G401 (cell line): ENCODE data around the gene KCNN3. TPM values are rescaled to one million over a fixed set of nuclear protein-coding genes. Genes with fewer than 3 reads are reported as not detected.

ENCODE experiments used
- DNase-seq: peaks from one replicate; pipeline ENCODE4 v3.0.0-alpha.2; 2015; ENCODE audit warnings: low spot score
- in situ Hi-C: cut with HindIII; loops from 2 replicates; pipeline ENCODE4 v1.10.0; 2016; ENCODE audit warnings: low sequenced_read_pairs, mixed read lengths
- total RNA-seq: library from RNA; depleted of rRNA; stranded (reverse); fragments of >200 nt; shearing (Covaris generic); gene quantifications from 2 replicates; pipeline ENCODE4 v1.2.3, GENCODE V29; 2014

KCNN3 gene
- total RNA-seq, 1 experiment from 2014 or later, result 0.64 TPM

DNA sequence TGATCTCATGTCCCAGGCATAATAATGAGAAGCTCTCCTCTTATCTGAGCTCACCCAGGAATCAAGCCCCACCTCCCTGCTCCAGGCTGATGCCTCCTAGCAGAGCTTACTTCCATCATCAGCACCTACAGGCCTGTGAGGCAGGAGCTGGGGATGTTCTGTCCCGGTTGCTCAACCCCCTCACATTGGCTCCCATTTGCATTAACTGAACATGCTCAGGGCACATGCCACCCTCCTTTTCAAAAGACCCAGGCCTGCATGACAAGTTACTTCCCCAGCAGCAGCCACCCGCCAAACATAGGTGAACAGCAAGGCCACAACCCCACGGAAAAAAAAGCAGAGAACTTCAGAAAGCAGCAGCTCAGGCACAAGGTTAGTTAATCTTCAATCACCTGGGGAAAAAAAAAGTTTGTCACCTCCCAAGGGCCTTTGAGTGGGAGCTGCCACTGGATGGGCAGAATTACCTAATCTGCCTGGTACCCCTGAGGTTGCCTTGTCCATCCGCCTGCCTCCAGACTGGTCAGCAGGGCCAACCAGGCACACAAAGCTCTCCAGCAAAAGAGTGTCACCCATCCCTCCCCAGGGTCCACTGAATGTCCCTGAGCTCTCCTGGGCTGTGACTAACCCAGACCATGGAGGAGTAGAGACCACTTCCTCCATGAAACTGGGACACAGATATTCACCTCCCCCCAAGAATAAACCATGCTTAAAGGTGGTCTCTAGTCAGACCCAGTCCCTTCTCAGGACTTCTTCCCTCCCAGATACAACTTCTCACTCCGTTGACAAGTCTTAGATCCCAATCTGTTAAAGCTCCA lies 4.4 kb downstream of the KCNN3 start:
- DNase-seq, result no peak
- in situ Hi-C loops, result no loop called here

DNA sequence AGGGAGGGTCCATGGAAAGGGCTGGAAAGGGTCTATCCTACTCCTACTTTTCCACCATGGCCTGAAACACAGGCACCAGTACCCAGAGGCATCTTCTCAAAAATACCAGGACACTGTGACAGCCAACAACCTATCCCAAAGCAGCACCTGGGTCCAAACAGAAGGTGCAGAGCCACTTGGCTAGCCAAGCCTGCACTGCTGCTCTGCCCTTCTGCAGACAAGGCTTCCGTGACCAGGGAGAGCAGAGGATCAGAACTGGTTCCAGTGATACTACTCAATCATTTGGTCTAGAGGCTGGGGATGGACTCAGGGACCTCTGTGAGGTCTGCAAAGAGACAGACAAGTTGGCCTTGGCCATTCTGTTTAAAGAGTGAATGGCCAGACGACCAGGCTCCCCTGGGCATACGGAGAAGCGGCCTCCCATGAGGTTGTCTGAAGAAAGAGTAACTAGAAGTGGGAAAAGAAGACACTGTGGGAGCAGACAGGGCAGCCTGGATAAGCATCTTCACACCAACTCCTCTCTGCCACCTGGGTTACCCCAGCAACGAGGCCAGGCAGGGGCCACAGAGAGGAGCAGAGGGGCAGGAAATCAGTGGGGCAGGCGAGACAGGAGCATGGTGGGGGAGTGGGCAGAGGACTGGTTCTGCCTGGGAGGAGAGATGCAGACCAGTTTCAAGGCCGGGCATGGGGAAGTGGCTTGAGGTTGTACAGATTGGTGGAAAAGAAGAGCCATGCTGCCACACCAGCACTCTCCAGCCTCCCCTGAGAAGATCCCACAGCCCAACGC lies 5.7 kb downstream of the KCNN3 start:
- in situ Hi-C loops, result no loop called here
- DNase-seq, result no peak

GRCh38 chr1:154863315-154864174 lies 6.5 kb downstream of the KCNN3 start:
- in situ Hi-C loops, result no loop called here
- DNase-seq, result no peak

DNA sequence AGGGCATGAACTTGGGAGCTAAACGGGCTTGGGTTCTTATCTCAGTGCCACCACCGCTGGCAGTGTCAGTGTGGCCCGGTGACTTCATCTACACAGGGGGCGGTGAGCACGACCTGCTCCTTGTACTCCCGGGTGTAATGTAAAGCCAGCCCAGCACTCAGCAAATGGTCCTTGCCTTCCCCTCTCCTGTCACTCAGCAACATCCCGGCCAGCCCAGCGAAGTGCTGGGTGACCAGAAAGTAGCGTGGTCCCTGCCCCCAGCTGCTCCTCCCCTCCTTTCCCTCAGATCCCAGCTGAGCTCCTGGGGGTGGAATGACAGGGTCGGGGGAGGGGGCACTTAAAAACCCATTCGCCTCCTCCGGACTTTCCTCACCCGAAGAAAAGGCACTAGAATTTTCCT lies 7.2 kb downstream of the KCNN3 start:
- in situ Hi-C loops, result no loop called here
- no peak for DNase-seq

DNA sequence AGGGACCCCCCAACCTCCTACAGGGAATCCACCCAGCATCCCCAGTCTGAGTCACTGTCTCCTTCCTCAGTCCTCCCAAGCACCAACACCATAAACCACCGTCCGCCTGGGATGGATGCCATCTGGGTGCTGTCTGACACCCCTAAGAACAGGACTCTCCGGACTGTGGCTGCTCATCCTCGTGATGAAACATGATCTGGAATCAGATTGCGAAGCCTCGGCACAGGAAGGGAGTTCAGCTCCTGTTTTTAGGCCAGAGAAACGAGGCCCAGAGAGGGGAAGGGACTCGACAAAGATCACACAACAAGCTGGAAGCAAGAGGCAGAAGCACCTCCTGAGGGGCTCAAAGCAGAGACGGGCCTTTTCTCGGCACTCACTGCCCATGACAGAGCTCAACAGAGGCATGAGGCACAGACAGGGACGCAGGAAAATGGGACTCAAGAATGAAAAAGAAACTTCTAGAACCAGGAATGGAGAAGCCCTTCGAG lies 8.4 kb downstream of the KCNN3 start:
- no peak for DNase-seq
- in situ Hi-C loops, result no loop called here

DNA sequence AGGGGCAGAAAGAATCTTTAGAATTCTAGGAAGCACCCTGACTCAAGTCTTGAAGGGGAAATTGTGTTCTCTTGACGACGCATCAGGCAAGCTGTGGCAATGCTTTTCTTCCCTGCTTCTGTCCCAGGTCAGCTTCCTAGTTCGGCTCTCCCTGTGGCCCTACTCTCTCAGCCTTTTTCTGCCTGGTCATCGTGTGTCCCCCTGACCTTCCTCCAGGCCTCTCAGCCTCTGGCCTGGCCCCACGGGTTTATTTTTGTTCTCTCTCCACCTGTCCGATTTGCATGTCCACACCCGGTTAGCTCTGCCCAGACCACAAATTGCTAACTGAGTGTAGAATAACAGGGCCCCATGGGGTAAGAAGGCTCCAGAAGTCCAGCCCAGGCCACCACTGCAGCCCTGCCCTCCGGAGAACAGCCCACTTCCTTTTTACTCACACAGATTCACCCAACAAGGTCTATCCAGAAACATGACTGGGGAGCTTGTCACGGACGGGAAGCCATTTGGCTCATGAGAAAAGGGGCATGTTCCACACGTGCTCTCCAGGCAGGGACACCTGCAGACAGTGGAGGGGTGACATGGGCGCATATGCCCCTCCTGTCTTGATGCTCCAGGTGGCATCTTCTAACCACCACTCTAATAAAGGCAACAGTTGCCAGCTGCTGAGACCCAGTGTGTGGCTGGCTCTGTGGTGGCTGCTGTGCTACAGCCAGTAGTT lies 9.8 kb downstream of the KCNN3 start:
- no peak for DNase-seq
- in situ Hi-C loops, result no loop called here

DNA sequence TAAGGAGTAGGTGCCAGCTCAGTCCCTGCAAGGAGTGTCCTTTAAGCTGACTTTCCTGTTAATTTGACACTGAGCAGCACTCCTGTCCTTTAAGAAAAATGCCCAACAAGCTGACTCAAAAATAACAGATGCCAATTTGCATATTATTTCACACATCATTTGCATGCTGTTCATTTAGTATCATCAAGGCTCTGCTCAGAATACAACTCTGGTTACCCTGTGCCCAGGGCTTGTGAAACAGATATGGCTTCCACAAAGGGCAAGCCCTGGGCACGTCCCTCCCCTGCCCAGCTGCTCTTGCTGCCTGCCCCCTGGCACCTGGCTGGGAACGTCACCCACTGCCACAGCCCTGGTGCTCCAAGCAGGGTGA lies 10.3 kb downstream of the KCNN3 start:
- in situ Hi-C loops, result no loop called here
- DNase-seq, result no peak

DNA sequence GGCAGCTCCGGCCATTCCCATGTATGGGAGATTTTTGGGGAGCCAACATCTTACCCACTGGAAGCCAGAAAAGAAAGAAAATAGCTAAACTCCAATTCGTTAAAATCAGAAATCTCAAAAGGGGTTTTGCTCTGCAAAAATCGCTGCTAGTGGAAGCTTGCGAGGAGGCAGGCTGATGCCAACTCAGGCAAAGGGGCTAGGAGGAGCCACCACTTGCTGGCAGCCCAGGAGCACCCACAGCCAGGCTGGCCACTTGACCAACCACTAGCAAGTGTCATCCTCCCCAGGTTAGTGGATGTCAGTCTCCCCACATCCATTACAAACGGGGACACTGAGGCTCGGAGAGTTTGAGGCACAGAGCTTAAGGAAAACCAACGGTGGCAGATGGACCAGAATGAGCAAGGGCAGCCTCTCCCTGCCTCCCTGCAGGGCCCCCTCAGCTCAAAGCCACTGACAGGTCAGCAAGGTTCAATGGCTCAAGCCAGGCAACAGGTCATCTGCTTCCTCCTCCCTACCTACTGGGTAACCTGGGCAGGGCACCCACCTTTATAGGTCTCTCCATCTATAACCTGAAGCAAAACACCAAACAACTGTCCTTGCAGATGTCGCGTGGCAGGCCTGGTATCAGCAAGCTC lies 10.8 kb downstream of the KCNN3 start:
- in situ Hi-C loops, result no loop called here
- no peak for DNase-seq

DNA sequence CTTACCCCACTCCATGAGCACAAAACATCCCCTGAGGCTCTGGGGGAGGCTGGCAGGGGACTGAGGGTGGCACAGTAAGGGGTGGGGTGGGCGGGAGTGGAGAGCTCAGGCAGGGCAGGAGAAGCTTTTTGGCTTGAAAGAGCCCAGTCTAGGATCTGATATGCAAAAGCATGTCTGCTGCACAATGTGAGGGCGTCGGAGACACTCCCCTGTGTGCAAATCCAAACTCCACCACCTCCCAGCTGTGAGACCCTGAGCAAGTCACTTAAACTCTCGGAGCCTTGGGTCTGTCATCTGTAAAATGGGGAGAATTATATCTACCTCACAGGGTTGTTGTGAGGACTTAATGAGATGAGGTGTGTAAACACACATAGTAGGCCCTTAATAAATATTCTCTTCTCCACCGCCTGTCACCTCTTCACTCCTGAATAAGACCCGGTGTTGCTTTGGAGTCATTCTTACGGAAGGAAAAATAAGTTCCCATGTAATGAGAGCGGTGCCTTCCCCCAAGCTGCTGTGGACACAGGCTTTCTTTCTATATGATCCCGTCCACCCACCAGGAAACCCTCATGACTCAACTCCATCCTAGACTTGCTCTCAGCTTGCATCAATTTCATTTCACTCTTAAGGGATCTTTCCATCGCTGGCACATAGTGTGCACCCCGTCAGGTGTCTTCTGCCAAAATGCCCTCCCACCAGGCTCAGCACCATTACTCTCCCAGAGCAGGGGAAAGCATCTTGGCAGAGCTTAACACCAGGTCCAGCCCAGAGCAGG lies 12.5 kb downstream of the KCNN3 start:
- no peak for DNase-seq
- in situ Hi-C loops, result no loop called here

DNA sequence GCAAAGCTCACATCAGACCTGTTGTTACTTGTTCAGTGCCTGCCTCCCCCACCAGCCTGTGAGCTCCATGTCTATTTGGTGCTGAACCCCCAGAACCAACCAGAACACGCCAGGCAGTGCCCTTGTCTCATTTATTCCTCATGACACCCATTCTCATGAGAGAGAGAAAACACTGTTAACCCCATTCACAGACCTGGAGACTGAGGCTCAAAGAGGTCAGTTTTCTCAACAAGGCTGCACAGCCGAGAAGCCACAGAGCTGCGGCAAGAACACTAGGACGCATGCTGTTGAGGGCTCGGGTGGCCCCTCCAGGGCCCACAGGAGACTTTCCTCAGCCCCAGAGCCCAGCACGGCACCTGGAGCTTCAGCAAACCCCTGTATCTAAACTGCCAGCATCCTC lies 13.1 kb downstream of the KCNN3 start:
- no peak for DNase-seq
- in situ Hi-C loops, result no loop called here

DNA sequence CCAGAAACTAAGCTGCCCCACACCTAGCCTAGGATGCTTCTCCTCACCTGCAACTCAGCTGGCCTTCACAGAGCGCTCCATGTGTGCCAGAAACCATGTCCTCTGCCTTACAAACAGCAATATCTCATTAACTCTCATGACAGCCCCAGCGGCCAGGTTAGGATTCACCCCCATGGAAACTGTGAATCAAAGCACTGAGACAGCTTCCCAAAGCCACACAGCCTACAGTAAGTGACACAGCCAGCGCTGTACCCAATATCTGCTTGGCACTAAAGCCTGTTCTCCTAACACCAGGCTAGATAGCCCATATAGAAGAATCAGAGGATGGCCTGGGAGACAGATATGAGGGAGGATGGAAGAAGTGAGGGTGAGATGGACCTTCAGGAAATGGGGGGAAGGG lies 13.5 kb downstream of the KCNN3 start:
- DNase-seq, result no peak
- in situ Hi-C loops, result no loop called here

DNA sequence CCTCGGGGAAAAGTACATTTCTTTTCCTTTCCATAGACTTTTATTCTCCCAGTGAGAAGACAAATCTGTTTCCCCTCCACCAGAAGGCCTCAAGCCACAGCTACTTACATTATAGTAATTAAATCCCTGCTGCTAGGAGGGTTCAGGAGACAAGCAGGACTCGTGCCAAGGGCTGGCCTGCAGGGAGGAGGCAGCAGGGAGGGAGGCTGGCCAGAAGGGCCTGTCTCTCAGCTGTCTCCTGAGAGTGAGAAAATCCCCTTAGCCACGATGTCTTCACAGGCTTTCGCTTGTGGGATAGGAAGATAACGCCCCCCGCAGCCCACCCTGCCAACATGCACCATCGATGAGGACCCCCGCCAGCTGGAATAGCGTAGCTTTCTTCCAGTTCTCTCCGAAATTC lies 14.0 kb downstream of the KCNN3 start:
- peak; percentile 78 for DNase-seq
- in situ Hi-C loops, result no loop called here

DNA sequence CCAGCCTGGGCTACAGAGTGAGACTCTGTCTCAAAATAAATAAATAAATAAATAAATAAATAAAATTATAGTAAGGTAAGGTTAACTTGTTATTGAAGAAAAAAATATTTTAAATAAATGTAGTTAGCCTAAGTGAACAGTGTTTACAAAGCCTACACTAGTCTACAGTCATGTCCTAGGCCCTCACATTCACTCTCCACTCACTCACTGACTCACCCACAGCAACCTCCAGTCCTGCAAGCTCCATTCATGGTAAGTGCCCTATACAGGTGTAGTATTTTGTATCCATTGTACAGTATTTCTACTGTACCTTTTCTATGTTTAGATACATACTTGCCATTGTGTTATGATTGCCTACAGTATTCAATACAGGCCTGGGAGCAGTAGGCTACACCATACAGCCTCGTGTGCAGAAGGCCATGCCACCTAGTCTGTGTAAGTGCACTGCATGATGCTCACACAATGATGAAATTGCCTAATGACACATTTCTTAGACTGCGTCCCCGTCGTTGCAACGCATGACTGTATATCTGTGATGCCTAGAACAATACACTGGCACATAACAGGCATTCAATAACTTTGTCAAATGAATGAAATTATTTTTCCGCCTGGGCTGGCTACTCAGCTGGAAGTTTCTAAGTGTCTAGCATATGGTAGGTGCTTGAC lies 14.8 kb downstream of the KCNN3 start:
- in situ Hi-C loops, result no loop called here

GRCh38 chr1:154852845-154853244 lies 17.2 kb downstream of the KCNN3 start:
- in situ Hi-C loops, result no loop called here
- no peak for DNase-seq

More for the DNA sequence above, 14.8 kb downstream of the KCNN3 start:
- no peak for DNase-seq

DNA sequence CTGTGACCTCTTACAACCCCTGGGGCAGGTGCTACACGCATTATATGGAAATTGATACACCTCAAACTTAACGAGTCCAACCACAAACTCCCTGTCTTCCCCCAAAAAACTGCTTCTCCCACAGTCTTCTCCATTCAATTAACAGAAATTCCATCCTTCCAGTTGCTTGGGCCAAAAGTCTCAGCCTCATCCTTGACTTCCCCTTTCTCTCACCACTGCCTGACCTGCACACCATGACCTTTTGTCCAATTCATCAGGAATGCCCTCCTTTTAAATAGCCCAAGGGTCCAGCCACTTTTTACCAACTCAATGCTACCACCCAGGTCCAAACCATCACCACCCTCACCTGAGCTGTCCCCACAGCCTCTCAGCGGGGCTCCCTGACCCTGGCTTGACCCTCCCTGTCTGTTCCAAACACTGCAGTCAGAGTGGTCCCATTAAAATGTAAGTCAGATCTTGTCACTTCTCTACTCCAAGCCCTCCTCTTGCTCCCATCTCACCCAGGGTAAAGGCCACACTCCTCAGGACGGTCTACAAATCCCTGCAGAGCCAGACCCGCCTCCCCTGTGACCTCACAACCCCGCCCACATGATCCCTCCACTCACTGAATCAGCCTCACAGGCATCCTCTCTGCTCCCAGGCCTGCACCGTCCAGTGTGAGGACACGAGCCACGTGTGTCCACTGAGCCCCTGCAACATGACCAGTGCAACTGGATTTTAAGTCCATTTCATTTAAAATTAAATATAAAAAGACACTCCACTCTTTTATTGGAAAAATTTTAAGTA lies 18.5 kb downstream of the KCNN3 start:
- DNase-seq, result no peak
- in situ Hi-C loops, result no loop called here

DNA sequence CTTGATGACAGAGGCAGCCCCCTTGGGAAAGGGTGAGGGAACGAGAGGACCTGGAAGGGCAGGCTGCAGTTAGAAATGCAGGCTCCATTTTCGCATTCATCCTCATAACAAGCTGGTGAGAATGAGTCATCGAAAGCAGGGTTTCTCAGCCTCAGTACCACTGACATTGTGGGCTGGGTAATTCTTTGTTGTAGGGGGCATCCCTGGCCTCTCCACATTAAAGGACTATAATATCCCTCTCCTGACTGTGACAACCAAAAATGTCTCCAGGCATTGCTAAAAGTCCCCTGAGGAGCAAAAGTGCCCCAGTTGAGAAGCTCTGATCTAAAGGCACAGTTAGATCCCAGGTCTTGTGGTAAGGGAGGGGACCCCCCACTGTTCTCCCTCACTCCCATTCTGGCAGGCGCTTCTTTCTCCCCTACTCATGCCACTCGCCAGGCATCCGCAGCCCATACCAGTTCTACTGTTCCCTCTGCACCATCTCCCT lies 20.4 kb downstream of the KCNN3 start:
- in situ Hi-C loops, result no loop called here
- no peak for DNase-seq

DNA sequence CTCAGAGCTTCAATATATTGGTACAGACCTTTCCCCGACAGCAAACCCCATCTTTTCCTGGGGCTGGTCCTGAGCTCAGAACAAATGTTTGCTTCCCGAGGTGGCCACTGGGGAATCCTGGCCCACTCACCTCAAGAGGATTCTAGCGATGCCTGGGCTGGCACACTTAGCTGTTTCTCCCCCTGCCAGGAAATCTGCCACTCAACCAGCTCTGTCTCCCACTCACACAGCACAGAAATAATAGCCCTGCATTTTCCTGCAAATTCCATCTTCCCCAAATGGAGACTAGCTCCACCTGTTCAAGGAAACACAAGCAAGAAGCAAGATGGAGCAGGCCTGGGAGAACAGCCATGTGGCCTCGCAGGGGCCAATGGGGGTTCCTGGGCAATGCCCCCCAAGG lies 21.1 kb downstream of the KCNN3 start:
- in situ Hi-C loops, result no loop called here
- no peak for DNase-seq
